Stimulated activated CD4-positive, alpha-beta T cell treated with anti-CD3 and anti-CD28 coated beads, Interleukin-1b, Interleukin-23, amount 100 ng/mL, for 1 hour (primary cell): ENCODE results near the gene FRS3.
"Not testable (repeated sequence)": the region's sequence is repeated elsewhere in the genome, so short reads cannot be mapped to it uniquely, and the experiment has no call there.

Source experiments
- DNase-seq, 2 donors: peaks; one replicate each; pipeline ENCODE4 v3.0.0-alpha.2; 2020; ENCODE audit warnings: low read depth in 2 of 2

Gene FRS3

DNA sequence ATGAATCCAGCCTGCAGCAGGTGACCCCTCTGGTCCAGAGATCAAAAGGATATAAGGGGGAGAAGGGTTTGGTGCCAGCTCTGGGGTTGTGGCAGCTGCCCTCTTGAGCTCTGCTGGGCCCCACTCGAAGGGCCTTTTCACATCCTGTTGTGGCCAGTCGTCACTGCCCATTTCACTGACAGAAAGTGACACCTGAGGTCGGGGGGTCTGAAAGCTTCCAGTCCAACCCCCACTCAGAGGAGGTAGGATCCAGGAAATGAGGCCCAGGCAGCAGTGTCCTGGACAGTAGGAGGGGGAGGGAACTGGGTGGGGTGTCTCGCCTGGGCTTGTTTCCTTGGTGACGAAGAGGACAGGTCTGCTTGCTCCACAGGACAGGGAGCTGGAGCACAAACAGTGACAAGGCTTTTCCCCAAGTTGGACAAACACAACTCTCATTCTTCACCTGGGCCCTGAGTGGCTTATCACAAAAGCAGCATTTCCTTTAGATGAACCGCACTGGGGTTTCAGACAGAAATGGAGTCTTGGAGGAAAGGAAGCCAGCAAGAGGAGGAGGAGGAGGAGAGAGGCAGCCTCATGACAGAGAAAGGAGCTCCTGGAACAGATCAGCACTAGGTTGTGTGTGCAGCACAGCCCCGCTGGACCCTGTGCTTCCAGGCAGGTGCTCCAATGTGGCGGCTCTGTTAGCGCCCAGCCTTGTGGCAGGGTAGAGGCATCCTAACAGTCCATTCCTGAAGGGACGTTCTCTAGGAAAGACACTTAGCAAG lies 11.0 kb downstream of the FRS3 start:
- DNase-seq, result no peak

- no peak for DNase-seq
Observed at GRCh38 chr6:41767112-41767833, 12.4 kb downstream of the FRS3 start.

- not testable (repeated sequence) for DNase-seq
Observed at GRCh38 chr6:41766043-41766664, 13.5 kb downstream of the FRS3 start.

DNA sequence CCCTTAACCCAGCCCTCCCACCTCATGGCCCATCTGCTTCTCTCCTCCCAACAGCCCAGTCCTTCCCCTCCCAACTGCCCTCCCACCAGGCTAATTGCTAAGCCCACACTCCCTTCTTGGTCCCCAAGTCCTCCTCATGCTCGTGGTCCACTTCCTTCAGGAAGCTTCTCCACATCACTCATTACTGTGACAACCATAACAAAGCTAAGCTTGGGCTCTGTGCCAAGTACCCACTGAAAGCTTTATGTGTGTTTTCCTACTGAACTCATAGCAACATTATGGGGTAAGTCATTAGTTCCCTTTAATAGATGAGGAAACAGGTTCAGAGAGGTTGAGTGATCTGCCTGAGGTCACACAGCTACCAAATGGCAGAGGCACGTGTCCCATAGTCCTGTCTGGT lies 16.2 kb downstream of the FRS3 start:
- no peak for DNase-seq

GRCh38 chr6:41759905-41760579 lies 19.7 kb downstream of the FRS3 start:
- no peak for DNase-seq

- no peak for DNase-seq
Observed at GRCh38 chr6:41759106-41759904, 20.4 kb downstream of the FRS3 start.

DNA sequence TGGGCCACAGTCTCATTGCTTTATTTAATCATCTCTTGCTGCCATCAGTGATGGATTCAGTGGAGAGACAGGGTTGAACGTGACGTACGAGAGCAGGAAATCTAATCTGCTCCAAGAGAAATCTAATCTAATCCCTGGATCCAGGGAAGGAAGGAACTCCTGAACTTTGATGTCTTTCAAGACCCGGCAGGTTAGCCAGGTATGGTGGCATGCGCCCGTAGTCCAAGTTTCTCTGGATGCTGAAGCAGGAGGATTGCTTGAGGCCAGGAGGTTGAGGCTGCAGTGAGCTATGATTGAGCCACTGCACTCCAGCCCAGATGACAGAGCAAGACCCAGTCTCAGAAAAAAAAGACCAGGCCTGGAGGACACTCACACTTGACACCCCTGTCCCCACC lies 21.1 kb downstream of the FRS3 start:
- no peak for DNase-seq

DNA sequence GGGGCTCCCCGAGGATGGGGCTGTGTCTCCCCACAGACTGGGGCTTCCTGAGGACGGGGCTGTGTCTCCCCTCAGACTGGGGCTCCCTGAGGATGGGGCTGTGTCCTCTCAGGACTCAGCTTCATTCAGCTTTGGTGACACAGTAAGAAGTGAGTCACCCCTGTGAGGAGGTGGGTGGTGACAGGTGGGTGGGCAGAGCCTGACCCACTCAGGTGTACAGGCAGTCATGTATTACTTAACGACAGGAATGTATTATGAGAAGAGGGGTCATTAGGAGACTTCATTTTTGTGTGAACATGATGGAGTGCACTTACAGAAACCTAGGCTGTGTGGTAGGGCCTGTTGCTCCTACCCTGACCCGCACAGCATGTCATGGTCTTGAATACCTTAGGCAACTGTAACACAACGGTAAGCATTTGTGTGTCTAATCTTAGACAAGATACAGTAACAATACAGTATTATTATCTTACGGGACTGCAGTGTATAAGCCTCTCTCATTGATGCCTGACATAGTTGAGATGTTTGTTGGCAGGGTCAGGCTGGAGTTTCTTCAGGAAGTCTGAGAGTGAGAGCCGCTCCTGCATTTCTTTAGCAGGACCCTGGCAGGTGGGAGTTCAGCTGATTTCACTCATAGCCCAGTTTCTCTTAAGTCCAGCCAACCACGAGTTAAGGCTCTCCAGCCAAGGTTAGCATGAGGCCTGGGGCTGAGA lies 21.6 kb downstream of the FRS3 start:
- no peak for DNase-seq

- DNase-seq, result no peak
Observed at GRCh38 chr6:41757271-41757670, 22.4 kb downstream of the FRS3 start.

- DNase-seq, result no peak
Observed at GRCh38 chr6:41756354-41756753, 23.3 kb downstream of the FRS3 start.

- DNase-seq, result no peak
Observed at GRCh38 chr6:41755895-41756294, 23.8 kb downstream of the FRS3 start.

DNA sequence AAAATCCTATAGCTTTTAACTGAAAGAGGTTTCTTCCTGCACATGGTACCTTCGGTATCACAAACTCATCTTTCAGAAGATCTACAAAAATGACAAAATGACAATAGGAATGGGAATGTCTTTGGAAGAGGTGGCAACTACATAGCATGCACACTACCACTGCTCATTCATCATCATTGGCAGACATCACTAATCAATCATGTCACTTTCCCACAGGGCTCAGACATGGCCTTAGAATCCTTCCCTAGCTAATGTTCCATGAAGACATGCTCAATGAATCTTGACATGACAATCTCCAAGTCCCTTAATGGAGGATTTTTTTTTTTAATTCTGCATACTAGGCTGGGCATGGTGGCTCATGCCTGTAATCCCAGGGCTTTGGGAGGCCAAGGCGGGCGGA lies 29.3 kb downstream of the FRS3 start:
- no peak for DNase-seq

GRCh38 chr6:41748542-41748941 lies 31.2 kb downstream of the FRS3 start:
- DNase-seq, result no peak

- DNase-seq, result no peak
Observed at GRCh38 chr6:41748102-41748477, 31.6 kb downstream of the FRS3 start.

DNA sequence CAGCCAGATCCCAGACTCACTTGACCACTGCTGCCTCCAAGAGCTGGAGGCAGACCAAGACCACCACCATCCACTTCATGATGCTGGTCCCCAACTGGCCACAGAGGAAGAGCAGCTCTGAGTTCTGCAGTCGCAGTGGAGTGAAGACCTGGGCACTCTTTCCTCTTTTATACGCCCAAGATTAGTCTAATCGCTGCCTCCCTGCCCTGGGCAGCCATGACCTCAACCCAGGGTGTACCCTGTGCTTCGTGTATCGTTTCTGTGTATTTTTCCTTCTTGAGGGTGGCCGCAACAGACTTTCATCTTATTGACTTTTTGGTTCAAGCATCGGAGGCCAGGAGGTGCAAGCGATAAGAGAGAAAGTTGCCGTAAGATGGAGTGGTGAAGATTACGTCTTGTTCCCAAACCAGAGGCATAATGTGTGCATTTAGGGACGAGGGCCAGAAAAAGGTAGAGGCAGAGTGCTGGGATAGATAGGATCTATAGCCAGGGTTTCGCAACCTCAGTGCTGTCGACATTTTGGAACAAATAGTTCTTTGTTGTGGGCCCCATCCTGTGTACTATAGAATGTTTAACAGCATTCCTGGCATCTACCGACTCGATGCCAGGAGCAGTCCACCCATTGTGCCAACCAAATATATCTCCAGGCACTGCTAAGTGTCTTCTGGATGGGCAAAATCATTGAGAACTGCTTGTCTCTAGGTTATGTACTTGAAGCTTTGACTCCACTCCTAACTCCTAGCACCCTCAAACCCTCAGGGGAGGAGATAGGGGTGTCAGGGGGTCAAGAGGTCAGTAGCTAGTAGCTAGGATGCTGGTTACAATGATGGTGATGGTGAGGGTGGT lies 32.2 kb downstream of the FRS3 start, which contains the start of gene PGC:
PGC (minus strand) TSS at position 142 of the 846 bp plus-strand sequence; CDS start at position 79, 63 bp downstream.
- DNase-seq, result no peak

DNA sequence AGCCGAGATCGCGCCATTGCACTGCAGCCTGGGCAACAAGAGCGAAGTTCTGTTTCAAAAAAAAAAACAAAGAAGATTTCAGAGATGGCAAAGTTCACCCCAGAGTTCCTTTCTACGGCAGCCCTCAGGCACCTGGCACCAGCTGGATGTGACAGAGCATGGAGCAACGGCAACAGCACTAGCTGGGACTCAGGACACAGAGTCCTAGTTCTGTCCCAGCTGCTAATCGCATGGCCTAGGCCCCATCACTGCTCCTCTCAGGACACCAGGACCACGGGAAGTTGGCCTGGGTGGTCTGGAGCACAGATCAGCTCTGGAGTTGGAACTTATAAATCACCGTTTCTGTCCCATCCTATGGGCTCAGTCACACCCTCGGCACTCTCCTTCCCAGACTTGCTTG lies 33.6 kb downstream of the FRS3 start:
- no peak for DNase-seq

- DNase-seq, result no peak
Observed at GRCh38 chr6:41744236-41744787, 35.4 kb downstream of the FRS3 start.

DNA sequence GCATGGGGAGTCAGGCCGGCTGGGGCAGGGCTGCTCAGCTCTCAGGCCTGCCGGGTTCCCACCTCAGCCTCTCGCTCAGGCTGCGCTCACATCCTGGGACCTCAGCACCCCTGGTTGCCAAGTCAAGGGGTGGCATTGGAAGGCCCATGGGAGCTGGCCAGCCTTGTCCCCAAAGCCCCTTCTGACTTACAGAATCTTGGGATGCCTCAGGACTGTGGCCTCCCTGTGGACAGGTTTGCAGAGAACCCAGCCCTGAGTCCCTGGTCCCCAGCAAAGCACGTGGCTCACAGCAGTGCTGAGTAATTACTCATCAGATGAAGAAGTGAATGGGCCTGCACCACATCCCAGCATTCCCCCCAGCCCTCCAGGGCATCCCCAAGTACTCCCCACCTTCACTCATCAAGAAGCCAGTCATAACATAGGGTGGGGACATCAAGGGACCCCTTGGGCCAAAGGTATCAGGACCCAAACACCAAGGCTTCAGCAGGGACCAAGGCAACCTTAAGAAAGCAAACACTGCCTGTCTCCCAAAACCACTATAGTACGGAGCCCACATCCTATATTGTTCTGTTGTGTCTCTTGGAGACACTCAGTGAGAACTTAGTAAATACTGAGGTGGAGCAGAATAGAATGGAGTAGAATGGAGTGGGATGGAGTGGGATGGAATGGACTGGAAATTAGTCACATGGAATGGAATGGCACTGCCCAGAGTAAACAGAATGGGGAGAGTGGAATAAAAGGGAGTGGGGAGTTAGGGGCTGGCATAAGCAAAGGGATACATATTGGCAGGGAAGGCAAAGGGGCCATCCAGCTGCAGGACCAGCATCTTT lies 36.1 kb downstream of the FRS3 start:
- no peak for DNase-seq
